H9 (cell line): ENCODE results near the gene USPL1. TPM values are rescaled to one million over a fixed set of nuclear protein-coding genes. Genes with fewer than 3 reads are reported as not detected.

ENCODE experiments used
- DNase-seq: peaks from one replicate; pipeline ENCODE4 v3.0.0-alpha.2; 2017
- H2AFZ ChIP-seq: one replicate; pipeline ENCODE4 v1.6.1; 2013; ENCODE audit warnings: mild to moderate bottlenecking, low read length, control low read depth, moderate library complexity
- H2AK5ac ChIP-seq: 2 replicates; pipeline ENCODE4 v1.6.1; 2013; ENCODE audit warnings: low read length, control low read depth, mixed read lengths; ENCODE audit not compliant: insufficient read length
- H2BK120ac ChIP-seq: one replicate; pipeline ENCODE4 v1.6.1; 2013; ENCODE audit warnings: low read depth, mild to moderate bottlenecking, low read length, control low read depth, inconsistent platforms; ENCODE audit not compliant: poor library complexity, severe bottlenecking
- H2BK12ac ChIP-seq: 2 replicates; pipeline ENCODE4 v1.6.1; 2013; ENCODE audit warnings: low read length, control low read depth, mixed read lengths, low read depth; ENCODE audit not compliant: insufficient read length
- H2BK15ac ChIP-seq: 2 replicates; pipeline ENCODE4 v1.6.1; 2013; ENCODE audit warnings: low read depth, low read length, control low read depth
- H2BK20ac ChIP-seq: one replicate; pipeline ENCODE4 v1.6.1; 2013; ENCODE audit warnings: low read depth, mild to moderate bottlenecking, low read length, control low read depth, inconsistent platforms; ENCODE audit not compliant: poor library complexity, severe bottlenecking
- H2BK5ac ChIP-seq: 2 replicates; pipeline ENCODE4 v1.6.1; 2013; ENCODE audit warnings: low read length, control low read depth, mixed read lengths; ENCODE audit not compliant: insufficient read length
- H3K14ac ChIP-seq: 2 replicates; pipeline ENCODE4 v1.6.1; 2013; ENCODE audit warnings: low read length, control low read depth; ENCODE audit not compliant: insufficient read depth
- H3K18ac ChIP-seq: 2 replicates; pipeline ENCODE4 v1.6.1; 2013; ENCODE audit warnings: low read depth, mild to moderate bottlenecking, mixed read lengths, low read length, control low read depth; ENCODE audit not compliant: insufficient read length
- H3K23ac ChIP-seq: 2 replicates; pipeline ENCODE4 v1.6.1; 2013; ENCODE audit warnings: low read length, control low read depth, mixed read lengths, low read depth; ENCODE audit not compliant: insufficient read length
- H3K23me2 ChIP-seq: 2 replicates; pipeline ENCODE4 v1.6.1; 2013; ENCODE audit warnings: low read depth, mild to moderate bottlenecking, mixed read lengths, low read length, control low read depth; ENCODE audit not compliant: insufficient read length, poor library complexity, severe bottlenecking
- H3K27ac ChIP-seq: 2 replicates; pipeline ENCODE4 v1.5.1; 2013; ENCODE audit warnings: low read length, control low read depth, mixed read lengths, low read depth; ENCODE audit not compliant: insufficient read length
- H3K27me3 ChIP-seq: 2 replicates; pipeline ENCODE4 v1.6.1; 2013; ENCODE audit warnings: low read length, control low read depth, inconsistent platforms; ENCODE audit not compliant: insufficient read depth
- H3K4ac ChIP-seq: 2 replicates; pipeline ENCODE4 v1.6.1; 2013; ENCODE audit warnings: low read depth, mild to moderate bottlenecking, control low read depth, inconsistent platforms, low read length, moderate library complexity
- H3K4me1 ChIP-seq: 2 replicates; pipeline ENCODE4 v1.6.1; 2013; ENCODE audit warnings: low read length, control low read depth, inconsistent platforms; ENCODE audit not compliant: insufficient read depth
- H3K4me2 ChIP-seq: 2 replicates; pipeline ENCODE4 v1.6.1; 2013; ENCODE audit warnings: low read length, control low read depth, mixed read lengths; ENCODE audit not compliant: insufficient read length, insufficient read depth
- H3K56ac ChIP-seq: 2 replicates; pipeline ENCODE4 v1.6.1; 2013; ENCODE audit warnings: low read depth, mild to moderate bottlenecking, mixed read lengths, low read length, control low read depth; ENCODE audit not compliant: insufficient read length
- H3K79me1 ChIP-seq: 2 replicates; pipeline ENCODE4 v1.6.1; 2013; ENCODE audit warnings: low read depth, mild to moderate bottlenecking, moderate library complexity, low read length, control low read depth, inconsistent platforms; ENCODE audit not compliant: insufficient read depth, poor library complexity, severe bottlenecking
- H3K79me2 ChIP-seq: 2 replicates; pipeline ENCODE4 v1.6.1; 2013; ENCODE audit warnings: low read length, control low read depth, inconsistent platforms; ENCODE audit not compliant: insufficient read depth
- H3K9ac ChIP-seq: 2 replicates; pipeline ENCODE4 v1.6.1; 2013; ENCODE audit warnings: low read length, control low read depth, mixed read lengths; ENCODE audit not compliant: insufficient read length; ENCODE audit errors: extremely low read depth
- H3K9me3 ChIP-seq: one replicate; pipeline ENCODE4 v1.6.1; 2013; ENCODE audit warnings: low read depth, low read length, inconsistent platforms; ENCODE audit not compliant: control insufficient read depth
- H3T11ph ChIP-seq: one replicate; pipeline ENCODE4 v1.6.1; 2013; ENCODE audit warnings: mild to moderate bottlenecking, low read length, control low read depth, inconsistent platforms
- H4K20me1 ChIP-seq: one replicate; pipeline ENCODE4 v1.6.1; 2013; ENCODE audit not compliant: control insufficient read depth, insufficient read length, insufficient read depth
- H4K5ac ChIP-seq: 2 replicates; pipeline ENCODE4 v1.6.1; 2013; ENCODE audit warnings: low read depth, mild to moderate bottlenecking, mixed read lengths, low read length, control low read depth; ENCODE audit not compliant: insufficient read length
- H4K8ac ChIP-seq: replicated peaks from 2 replicates; pipeline ENCODE4 v1.6.1; 2013; ENCODE audit warnings: low read length, control low read depth, mixed read lengths, low read depth; ENCODE audit not compliant: insufficient read length
- H4K91ac ChIP-seq: 2 replicates; pipeline ENCODE4 v1.6.1; 2013; ENCODE audit warnings: low read depth, mild to moderate bottlenecking, moderate library complexity, mixed read lengths, low read length, control low read depth; ENCODE audit not compliant: insufficient read length
- H3K27ac Mint-ChIP-seq, 3 experiments: 2 replicates in 2 of 3; 3 replicates in 1 of 3; pipeline ENCODE4 v1.8.0; 2020 to 2021; ENCODE audit warnings: mixed read lengths in 3 of 3, mild to moderate bottlenecking in 1 of 3, moderate library complexity in 1 of 3
- H3K27me3 Mint-ChIP-seq: 2 replicates; pipeline ENCODE4 v1.8.0; 2021; ENCODE audit warnings: low read depth, mild to moderate bottlenecking, moderate library complexity, mixed read lengths
- H3K36me3 Mint-ChIP-seq, 3 experiments: 2 replicates in 2 of 3; 3 replicates in 1 of 3; pipeline ENCODE4 v1.8.0; 2020 to 2021; ENCODE audit warnings: low read depth in 3 of 3, mixed read lengths in 3 of 3; ENCODE audit not compliant: insufficient read depth in 1 of 3
- H3K4me1 Mint-ChIP-seq, 2 experiments: 2 replicates each; pipeline ENCODE4 v1.8.0; 2020; ENCODE audit warnings: mixed read lengths in 2 of 2
- H3K4me3 Mint-ChIP-seq, 2 experiments: 2 replicates in 1 of 2; 3 replicates in 1 of 2; pipeline ENCODE4 v1.8.0; 2020 to 2021; ENCODE audit warnings: mild to moderate bottlenecking in 2 of 2, mixed read lengths in 2 of 2, moderate library complexity in 1 of 2
- H3K9me3 Mint-ChIP-seq, 2 experiments: 2 replicates in 1 of 2; 3 replicates in 1 of 2; pipeline ENCODE4 v1.8.0; 2020; ENCODE audit warnings: mild to moderate bottlenecking in 2 of 2, mixed read lengths in 2 of 2, moderate library complexity in 1 of 2
- CTCF ChIP-seq: fragments of 200-600 bp; sonication (generic); conservative IDR thresholded peaks from 3 replicates; pipeline ENCODE4 v1.8.0; 2021; ENCODE audit warnings: antibody characterized with exemption, mild to moderate bottlenecking
- WGBS: extraction: QIAGEN DNeasy Blood & Tissue Kit; methylation state at CpG from one replicate; pipeline ENCODE4 v1.1.7; 2013; ENCODE audit warnings: missing lambda C conversion rate, low lambda C conversion rate, mixed read lengths; ENCODE audit not compliant: insufficient read length; ENCODE audit errors: extremely low coverage; 5-methylcytosine and 5-hydroxymethylcytosine counted together
- total RNA-seq: library from RNA; stranded (reverse); gene quantifications from 2 replicates; pipeline ENCODE4 v1.2.1, GENCODE V29; 2021

The USPL1 gene
- total RNA-seq, 1 experiment from 2014 or later = 17.6 TPM

GRCh38 chr13:30705680-30706079 lies 88.0 kb downstream of the USPL1 start:
- Histone ChIP-seq H2BK5ac (no peak overlapping the region), H4K5ac (no peak overlapping the region), H3K79me1 (no peaks in the 10 kb centered on the region), H3K79me2 (no peaks in the 10 kb centered on the region), H3K9ac (no peak overlapping the region), H2AK5ac (no peak overlapping the region), H4K91ac (no peak overlapping the region), H3K27ac (no peak overlapping the region), H3K23ac (no peak overlapping the region), H4K8ac (no peak overlapping the region), H2AFZ (no peak overlapping the region), H2BK12ac (no peak overlapping the region), H3K56ac (no peak overlapping the region), H2BK20ac (no peak overlapping the region), H3K18ac (no peak overlapping the region), H2BK120ac (no peak overlapping the region), H3K4me2 (no peak overlapping the region), H3K14ac (no peak overlapping the region), H3K23me2 (no peaks in the 10 kb centered on the region), H3K4ac (no peak overlapping the region), H2BK15ac (no peak overlapping the region), H3T11ph (no peak overlapping the region), H3K4me1 (no peaks in the 10 kb centered on the region), H3K27me3 (no peaks in the 10 kb centered on the region), H3K9me3 (no peaks in the 10 kb centered on the region), H4K20me1 (no peaks in the 10 kb centered on the region)
- Mint-ChIP-seq H3K9me3 (no peaks in the 10 kb centered on the region), H3K4me3 (no peak overlapping the region), H3K36me3 (no peaks in the 10 kb centered on the region), H3K27me3 (no peaks in the 10 kb centered on the region), H3K27ac (no peak overlapping the region), H3K4me1 (peaks cover 3 to 6% of the 10 kb centered on the region in 2 experiments; a peak in 2 of 4 replicates)
- TF ChIP-seq CTCF = no peak
- WGBS = no CpG with 5 or more reads among the region's 4 CpGs
- DNase-seq = no peak
